HG02610 (cell line): Measurements from ENCODE around the gene HNRNPAB.
"Not testable (repeated sequence)": the region's sequence is repeated elsewhere in the genome, so short reads cannot be mapped to it uniquely, and the experiment has no call there.

ENCODE experiments used
- ATAC-seq: cut with Tn5 transposase; IDR thresholded peaks from one replicate; pipeline ENCODE4 v1.9.1; 2021; ENCODE audit warnings: mild to moderate bottlenecking, moderate library complexity; ENCODE audit not compliant: unreplicated experiment

The HNRNPAB gene

DNA sequence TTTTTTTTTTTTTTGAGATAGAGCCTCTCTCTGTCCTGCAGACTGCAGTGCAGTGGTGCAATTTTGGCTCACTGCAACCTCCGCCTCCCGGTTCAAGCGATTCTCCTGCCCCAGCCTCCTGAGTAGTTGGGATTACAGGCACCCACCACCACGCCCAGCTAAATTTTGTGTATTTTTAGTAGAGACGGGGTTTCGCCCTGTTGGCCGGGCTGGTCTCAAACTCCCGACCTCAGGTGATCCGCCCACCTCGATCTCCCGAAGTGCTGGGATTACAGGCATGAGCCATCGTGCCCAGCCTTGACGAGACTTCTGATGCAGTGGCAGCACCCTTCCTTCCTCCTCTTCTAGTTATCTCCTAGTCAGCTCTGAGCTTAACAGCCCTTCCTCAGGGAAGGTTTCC lies 24.8 kb downstream of the HNRNPAB start:
- not testable (repeated sequence) for ATAC-seq

DNA sequence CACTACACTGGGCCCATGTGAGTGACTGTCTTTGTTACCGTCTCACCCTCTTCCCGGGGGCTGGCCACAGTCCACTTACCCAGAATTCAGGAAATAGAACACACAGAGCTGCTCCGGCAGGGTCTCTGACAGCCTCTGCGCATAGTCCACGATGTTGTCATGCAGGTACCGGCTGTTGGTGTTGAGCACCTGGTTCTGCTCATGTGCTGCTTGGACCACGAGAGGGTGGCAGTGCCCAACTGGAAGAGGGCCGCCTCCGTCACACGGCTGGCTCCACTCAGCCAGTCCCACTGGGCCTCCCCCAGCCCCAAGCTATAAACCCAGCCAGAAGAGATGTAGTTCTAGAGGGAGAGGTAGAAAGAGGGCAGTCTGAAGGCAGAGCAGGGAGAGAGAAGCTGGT lies 25.5 kb downstream of the HNRNPAB start:
- no peak for ATAC-seq

DNA sequence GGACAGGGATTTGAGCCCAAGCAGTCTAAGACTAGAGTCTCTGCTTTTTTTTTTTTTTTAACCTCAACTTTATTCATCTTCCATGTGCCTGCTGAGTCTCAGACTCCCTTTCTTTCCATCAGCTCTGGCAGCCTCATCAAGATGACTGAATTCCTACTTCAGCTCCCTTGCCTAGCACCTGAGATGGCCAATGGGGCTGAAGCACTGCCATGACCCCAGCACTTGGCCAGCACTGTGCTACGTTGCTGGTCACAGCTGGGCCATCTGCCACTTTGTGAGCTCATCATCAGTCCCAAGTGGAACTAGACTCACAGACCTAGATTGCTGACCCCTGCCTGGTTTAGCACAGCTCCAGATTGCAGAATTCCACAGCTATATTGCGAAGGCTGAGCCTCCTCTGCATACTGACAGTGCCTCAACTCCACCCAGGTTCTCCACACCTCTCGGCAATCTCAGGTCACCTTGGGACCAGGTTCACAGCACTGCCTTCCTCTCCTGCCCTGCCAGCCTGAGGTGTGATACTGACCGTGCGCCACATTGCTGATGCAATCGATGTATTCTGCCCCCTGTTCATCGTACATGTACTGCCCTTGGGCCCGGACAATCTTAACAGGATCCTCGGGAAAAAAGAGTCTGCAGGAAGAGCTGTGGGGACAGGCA lies 26.7 kb downstream of the HNRNPAB start:
- no peak for ATAC-seq

DNA sequence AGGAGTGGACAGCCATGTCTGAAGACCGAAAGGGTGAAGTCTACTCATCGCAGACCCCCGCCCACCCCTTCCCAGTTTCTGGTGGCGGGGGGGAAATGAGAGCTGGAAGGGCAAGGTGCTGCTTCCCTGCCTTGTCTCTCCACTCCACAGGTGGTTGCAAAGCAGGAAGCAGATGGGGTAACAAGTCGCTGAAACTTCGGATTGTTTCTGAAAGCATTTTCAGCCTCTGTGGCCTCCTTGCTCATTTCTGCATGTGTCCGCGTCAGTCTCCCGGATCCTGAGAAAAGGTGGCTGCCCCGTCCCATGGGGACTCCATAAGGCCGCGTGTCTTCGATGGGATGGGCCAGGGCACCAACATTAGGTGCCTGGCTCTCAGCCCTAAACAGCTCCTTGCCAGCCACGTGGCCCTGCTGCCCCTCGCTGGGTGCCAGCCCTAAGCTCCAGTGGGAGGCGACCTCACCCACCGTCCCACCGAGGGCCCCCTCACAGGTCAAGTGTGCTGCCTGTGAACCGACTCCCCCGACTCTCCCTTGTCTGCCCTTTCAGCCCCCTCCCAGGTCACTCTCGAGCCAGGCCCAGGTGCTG lies 27.3 kb downstream of the HNRNPAB start:
- no peak for ATAC-seq

DNA sequence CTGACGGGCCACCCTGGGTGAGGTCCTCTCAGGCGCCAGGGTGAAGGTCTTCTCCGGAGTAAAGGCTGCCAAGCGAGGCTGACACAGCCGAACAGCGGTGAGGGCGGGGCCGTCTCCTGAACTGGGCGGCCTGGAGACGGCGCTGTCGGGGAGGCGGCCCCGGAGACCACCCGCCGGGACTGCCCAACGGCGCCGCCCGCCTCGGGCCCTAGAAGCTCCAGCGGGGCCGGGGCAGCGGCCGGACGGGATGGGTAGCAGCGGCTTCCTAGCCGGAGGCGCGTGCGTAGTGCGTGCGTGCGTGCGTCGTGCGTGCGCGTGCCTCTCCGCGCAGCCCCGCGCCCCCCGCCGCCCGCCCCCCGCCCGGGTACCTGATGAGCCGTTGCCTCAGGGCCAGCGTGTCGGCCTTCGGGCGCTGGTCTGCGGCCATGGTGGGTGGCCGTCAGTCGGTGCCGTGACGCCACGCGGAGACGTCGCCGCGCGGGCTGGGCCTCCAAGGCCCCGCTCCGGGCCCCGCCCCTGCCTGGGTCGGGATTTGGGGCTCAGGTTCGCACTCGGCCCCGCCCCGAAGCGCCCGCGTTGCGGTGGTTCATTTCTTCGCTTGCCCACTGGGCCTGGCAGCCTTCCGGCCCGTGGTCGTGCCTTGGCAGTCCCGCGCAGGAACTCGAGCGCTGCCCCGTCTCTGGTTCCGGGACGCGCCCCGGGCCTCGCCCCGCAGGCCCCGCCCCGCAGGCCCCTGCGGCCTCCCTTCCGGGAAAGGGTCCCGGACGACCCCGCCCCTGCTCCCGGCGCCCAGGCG lies 28.0 kb downstream of the HNRNPAB start, which contains the start of gene PHYKPL:
Gene PHYKPL, minus strand, starts transcription at position 679 of the 796 bp plus-strand sequence. Its CDS starts 252 bp downstream, at position 427.
- ATAC-seq = peak; percentile 55

DNA sequence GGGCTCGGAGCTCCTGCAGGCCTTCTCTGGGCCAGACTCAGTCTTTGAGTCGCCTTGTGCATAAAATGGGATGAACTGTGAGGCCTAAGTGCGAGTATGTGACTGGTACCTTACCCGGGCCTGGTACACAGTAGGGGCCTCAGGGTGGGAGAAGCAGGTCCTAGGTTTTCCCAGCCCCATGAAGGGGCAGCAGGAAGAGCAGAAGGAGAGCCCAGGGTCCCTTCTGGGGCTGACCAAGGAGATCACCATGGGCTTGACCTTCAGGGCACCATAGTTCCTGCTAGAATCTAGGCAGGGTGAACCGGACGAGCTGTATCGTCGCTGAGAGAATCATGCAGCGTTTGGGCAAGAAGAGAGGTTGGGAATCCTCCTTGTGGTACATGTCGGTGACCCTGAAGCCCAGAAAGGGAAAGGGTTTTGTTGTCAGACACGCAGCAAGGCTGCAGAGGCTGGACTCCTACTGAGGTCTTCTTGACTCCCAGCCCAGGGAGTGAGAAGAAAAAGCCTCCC lies 28.6 kb downstream of the HNRNPAB start:
- no peak for ATAC-seq

DNA sequence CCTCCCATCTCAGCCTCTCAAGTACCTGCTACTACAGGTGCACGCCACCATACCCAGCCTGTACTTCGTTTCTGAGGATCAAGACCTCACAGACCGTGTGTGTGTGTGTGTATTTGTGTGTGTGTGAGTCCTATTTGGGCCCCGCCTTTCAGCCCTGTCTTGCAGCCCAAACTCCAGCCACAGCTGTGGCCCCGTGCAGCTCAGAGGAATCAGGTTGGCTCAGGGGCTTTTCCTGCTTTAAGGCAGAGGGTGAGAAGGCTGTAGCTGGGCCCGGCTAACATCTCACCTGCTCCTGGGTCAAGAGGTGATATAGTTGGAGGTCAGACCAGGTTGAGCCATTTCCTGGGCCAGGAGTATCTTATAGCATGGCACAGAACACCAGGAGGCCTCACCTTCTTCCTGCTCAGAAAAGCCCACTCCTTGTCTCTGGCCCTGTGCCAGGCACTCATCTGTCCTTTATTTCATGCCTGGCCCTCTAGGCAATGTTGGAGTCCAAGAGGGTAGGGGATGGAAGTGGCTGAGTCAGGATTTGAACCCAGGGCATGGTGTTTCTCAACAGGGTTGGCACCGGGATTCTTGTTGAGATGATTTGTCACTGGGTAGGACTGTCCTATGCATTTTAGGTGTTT lies 29.9 kb downstream of the HNRNPAB start:
- ATAC-seq = no peak

DNA sequence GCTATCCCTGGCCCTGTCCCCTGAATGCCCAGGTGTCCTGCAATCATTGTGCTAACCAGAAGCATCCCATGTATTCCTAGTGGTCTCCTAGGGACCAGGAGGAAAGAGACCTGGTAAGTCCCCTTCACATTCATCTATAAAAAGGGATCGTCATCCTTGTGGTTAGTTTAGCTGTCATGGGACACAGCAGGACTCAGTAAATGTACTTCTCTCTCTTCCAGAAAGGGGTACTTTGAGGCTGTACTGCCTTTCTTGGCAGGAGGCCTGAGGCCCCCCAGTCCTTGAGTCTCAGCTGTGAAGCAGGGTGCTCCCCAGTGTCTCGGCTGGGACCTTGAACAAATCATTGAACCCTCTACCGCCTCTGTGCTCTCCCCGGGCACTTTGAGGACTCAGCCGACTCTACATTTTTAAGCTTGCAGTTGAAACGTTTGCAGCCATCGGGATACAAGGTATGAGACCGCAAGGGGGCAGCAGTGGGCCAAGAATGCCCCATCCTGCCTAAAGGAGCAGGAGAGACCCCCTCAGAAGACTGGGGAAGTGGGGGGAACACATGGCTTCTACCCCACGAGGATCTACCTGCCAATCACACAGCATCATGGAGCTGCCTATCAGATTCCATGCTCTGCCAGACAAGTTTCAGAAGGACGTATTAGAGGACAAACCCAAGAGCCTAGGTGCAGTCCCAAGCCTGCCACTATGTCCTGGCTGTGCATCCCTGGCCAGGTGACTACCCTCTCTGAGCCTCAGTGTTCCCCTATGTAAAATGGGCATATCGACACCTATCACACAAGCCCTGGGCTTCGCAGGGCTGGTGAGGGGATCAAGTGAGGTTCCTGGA lies 30.6 kb downstream of the HNRNPAB start:
- ATAC-seq = no peak

DNA sequence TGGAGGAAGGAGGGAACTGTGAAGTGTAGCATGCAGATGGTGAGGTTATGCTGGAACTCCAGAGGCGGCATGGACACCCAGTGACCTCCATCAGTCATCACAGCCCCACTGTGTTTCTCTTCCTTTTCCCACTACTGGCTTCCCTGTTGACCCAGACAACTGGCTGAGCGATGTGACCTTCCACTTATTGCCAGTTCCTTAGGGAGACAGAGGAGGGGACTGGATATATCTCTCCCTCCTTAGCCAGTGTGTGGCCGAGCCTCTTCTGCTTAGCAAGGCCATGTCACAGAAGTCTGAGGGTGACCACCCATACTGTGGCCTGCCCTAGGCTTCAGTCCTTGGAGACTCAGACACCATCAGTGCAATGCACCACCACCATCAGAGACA lies 31.2 kb downstream of the HNRNPAB start:
- ATAC-seq = no peak

DNA sequence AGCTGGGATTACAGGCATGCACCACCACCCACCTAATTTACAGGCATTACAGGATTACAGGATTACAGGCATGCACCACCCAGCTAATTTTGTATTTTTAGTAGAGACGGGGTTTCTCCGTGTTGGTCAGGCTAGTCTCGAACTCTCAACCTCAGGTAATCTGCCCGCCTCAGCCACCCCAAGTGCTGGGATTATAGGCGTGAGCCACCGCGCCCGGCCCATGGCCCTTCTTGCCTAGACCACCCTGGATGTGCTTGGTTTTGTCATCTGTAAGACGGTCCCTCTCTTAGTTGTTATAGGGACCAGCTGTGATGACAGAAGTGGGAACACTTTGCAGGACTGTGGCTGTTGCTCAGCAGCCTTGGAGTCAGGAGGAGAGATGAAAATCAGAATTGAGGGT lies 31.8 kb downstream of the HNRNPAB start:
- no peak for ATAC-seq

DNA sequence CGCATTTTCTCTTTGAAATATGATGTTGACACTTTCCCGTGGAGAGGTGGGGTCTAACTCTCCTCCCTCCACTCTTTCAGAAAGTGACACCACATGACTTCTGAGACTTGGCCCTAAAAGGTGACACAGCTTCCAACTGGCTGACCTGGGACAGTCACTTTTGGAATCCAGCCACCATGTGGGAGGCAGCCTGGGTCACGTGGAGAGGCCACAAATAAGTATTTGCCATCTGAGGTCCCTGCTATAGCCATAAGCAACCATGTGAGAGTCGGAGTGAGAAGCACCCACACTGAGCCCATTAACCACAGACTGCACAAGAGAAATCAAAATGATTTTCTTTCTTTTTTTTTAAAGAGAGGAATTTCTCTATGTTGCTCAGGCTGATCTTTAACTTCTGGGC lies 32.3 kb downstream of the HNRNPAB start:
- ATAC-seq = no peak

DNA sequence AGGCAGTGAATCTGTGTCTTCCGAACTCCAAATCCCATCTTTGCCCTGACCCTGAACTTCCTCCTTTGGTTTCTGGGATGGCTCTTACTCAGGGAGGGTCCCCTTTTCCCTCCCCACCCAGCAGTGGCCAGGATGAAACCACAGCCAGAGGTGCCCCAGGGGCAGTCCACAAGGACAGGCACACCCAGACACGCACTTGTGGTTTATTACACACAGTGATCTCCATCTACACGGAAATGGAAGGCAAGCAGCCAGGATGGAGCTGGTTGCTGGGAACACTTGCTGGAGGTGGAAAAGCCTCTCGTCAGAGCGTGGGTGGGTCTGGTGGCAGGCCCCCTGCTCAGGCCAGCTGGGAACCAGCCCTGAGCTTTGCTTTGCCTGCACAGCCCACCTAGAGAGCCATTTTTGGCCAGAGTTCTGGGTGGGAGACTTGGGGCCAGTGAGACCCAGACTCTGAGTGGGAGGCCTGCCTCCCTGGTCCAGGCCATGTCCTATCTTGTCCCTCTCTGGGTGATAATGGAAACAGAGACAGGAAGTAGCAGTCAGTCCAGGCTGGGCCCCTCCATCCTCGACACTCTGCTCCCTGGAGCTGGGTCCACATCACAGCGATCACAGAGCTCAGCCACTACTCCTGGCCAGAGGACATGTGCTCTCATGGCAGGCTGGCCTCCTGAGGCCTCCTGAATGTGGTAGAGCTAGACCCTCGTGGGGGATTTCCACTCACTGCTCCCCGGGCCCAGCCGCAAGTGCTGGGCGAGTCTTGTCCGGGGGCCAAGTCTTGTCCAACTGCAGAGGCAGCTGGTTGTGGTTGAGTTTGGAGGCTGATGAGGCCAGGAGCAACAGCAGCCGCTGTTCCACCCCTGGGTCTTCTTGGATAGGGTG lies 33.3 kb downstream of the HNRNPAB start:
- no peak for ATAC-seq

DNA sequence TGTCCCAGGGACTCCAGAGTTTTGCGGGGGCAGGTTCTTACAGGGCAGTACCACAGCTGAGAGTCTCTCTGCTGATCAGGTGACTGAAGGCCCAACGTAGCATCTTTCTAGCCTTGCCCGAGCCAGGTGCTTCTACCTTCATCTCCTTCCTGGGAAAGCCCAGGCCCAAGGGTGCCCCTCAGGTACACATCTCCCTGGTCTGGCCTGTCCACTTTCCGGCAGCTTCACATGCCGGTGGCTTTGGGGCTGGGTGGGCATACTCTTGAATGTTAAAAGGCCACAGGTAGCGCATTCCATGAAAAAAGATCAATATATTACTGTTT lies 33.9 kb downstream of the HNRNPAB start:
- ATAC-seq = no peak

DNA sequence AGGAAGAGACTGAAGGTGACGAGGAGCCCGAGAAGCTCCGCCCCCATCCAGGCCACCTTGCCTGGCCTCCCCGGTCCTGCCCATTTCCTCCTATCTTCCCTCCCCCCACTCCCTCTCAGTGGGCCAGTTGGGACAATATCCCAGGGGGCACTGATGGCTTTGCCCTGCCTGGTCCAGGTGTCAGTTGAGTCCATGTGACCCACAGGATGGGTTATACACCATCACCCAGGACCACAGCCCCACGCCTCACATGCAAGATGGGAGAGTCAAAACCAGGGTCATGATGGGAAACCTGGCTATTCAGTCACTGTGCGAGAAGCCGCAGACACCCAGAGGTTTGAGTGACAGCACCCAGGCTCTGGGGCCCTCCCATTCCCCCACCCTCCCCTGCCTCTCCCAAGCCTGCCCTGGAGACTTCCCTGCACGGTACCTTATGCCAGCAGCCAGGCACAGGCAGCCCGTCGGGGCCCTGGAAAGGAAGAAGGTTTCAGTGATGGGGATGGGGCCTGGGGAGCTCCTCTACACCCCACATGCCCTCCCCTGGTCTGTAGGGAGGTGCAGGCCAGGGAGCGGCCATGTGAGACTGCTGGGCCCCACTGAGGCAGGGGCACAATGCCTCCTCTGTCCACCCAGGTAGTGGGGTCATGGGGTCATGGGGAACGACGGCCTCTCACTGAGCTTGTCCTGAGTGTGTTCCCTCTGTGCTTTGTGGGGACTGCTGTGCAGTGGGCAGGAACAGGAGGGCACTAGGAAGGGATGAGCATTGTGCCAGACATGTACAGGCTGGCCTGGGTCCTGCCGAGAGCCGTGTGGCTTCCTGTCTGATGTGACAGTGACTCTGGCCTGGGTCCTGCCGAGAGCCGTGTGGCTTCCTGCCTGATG lies 34.6 kb downstream of the HNRNPAB start:
- no peak for ATAC-seq

DNA sequence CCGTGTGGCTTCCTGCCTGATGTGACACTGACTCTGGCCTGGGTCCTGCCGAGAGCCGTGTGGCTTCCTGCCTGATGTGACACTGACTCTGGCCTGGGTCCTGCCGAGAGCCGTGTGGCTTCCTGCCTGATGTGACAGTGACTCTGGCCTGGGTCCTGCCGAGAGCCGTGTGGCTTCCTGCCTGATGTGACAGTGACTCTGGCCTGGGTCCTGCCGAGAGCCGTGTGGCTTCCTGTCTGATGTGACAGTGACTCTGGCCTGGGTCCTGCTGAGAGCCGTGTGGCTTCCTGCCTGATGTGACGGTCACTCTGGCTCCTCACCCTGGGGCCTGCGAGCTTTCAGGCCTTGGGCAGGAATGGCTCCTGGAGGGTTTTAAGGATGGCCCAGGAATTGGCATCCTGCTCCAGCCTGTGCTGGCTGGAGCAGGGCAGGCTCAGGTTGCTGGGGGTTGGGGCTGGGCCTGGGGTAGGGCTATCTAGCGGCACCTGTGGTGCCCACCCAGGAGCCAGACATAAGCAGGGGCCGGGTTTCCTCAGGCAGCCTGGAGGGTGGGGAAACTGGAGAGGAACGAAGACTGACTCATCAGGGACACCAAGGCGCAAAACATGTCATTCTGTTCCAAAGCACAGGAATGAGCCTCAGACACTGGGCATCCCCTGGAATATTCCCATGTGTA lies 35.4 kb downstream of the HNRNPAB start:
- not testable (repeated sequence) for ATAC-seq

DNA sequence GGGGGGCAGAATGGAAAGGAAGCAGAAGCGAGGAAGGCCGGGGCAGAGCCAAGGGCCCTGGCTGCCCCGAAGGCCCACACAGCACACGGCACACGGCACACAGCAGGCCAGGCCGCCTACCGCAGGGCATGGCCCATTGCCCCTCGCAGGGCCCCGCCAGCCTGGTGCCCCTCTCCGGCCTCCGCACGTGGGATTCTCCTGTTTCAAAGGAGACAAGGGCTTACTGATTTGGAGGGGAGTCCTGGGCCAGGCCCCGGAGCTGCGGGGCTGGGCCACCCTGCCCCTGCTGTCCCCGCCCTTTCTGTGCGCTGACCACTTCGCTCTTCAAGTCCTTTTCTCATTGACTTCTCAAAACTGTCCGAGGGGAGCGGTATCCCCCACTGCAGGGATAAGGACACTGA lies 36.0 kb downstream of the HNRNPAB start:
- no peak for ATAC-seq

DNA sequence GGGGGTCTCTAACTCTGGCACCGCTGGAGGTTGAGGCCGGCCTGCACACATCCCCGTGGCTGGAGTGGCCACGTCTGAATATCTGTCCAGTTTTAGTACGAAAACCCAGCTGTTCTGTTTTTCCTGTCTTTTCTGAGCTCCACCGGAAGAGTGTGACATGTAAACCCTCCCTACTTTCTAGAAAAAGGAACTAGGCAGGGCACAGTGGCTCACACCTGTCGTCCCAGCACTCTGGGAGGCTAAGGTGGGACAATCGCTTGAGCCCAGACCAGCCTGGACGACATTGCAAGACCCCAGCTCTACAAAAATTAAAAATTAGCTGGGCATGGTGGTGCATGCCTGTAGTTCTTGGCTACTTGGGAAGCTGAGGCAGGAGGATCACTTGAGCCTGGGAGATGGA lies 36.4 kb downstream of the HNRNPAB start:
- ATAC-seq = no peak

DNA sequence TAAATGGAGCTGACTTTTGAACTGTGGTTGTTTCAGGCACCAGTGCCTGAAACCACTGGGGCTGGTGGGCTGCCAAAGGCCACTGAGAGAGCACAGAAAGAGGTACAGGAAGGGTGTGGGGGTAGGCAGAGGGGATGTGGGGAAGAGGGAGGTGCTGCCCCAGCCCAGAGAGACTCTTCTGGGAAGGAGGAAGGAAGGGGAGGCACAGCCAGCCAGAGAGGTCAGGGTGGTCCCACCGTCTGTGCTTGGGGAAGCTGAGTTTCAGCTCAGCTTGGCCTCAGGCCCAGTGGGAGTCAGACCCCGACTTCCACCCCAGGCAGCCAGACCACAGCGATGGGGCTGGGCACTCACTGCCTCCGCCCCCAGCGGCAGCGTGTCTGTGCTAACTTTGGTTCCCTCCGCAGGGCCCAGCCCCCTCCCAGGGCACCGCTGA lies 36.9 kb downstream of the HNRNPAB start:
- no peak for ATAC-seq
